NCI-H2196 (cell line): Measurements from ENCODE around the gene ARHGAP15.

Source experiments
- DNase-seq: peaks from one replicate; lab custom pipeline; 2025; ENCODE audit not compliant: unreplicated experiment; lab: John Stamatoyannopoulos, UW

ARHGAP15 gene

GRCh38 chr2:143334837-143335236, 205.6 kb downstream of the ARHGAP15 start:
- DNase-seq = no peak

GRCh38 chr2:143336719-143337210, 207.5 kb downstream of the ARHGAP15 start:
- DNase-seq = no peak

- DNase-seq = no peak
These were observed 212.3 kb downstream of the ARHGAP15 start for GRCh38 chr2:143341478-143341877.

- no peak for DNase-seq
These were observed 215.6 kb downstream of the ARHGAP15 start for GRCh38 chr2:143344780-143345179.

- no peak for DNase-seq
These were observed 216.9 kb downstream of the ARHGAP15 start for GRCh38 chr2:143345887-143346787.

- no peak for DNase-seq
These were observed 218.1 kb downstream of the ARHGAP15 start for GRCh38 chr2:143347271-143347695.

- no peak for DNase-seq
These were observed 218.7 kb downstream of the ARHGAP15 start for GRCh38 chr2:143347901-143348414.

- no peak for DNase-seq
These were observed 225.0 kb downstream of the ARHGAP15 start for GRCh38 chr2:143354050-143354750.

- DNase-seq = no peak
These were observed 226.7 kb downstream of the ARHGAP15 start for GRCh38 chr2:143355870-143356269.

GRCh38 chr2:143356336-143356735, 227.1 kb downstream of the ARHGAP15 start:
- DNase-seq = no peak

GRCh38 chr2:143356736-143357446, 227.7 kb downstream of the ARHGAP15 start:
- DNase-seq = no peak

- no peak for DNase-seq
These were observed 228.7 kb downstream of the ARHGAP15 start for GRCh38 chr2:143357966-143358365.

GRCh38 chr2:143361346-143361745, 232.1 kb downstream of the ARHGAP15 start:
- no peak for DNase-seq

- no peak for DNase-seq
These were observed 242.4 kb downstream of the ARHGAP15 start for GRCh38 chr2:143371616-143372015.

GRCh38 chr2:143375384-143375880, 246.2 kb downstream of the ARHGAP15 start:
- no peak for DNase-seq

- no peak for DNase-seq
These were observed 249.8 kb downstream of the ARHGAP15 start for GRCh38 chr2:143378996-143379395.

- no peak for DNase-seq
These were observed 250.7 kb downstream of the ARHGAP15 start for GRCh38 chr2:143379955-143380354.

GRCh38 chr2:143382573-143382972, 253.4 kb downstream of the ARHGAP15 start:
- DNase-seq = no peak

- no peak for DNase-seq
These were observed 253.8 kb downstream of the ARHGAP15 start for GRCh38 chr2:143383016-143383415.

GRCh38 chr2:143384111-143384510, 254.9 kb downstream of the ARHGAP15 start:
- no peak for DNase-seq

GRCh38 chr2:143390171-143390570, 261.0 kb downstream of the ARHGAP15 start:
- no peak for DNase-seq
